ENCODE measurements around the gene TOP1. TPM values are rescaled to one million over a fixed set of nuclear protein-coding genes. Genes with fewer than 3 reads are reported as not detected.
"Not testable (repeated sequence)": the region's sequence is repeated elsewhere in the genome, so short reads cannot be mapped to it uniquely, and the experiment has no call there.

The TOP1 gene
- total RNA-seq, 1 experiment from 2014 or later, result 16.0 TPM

DNA sequence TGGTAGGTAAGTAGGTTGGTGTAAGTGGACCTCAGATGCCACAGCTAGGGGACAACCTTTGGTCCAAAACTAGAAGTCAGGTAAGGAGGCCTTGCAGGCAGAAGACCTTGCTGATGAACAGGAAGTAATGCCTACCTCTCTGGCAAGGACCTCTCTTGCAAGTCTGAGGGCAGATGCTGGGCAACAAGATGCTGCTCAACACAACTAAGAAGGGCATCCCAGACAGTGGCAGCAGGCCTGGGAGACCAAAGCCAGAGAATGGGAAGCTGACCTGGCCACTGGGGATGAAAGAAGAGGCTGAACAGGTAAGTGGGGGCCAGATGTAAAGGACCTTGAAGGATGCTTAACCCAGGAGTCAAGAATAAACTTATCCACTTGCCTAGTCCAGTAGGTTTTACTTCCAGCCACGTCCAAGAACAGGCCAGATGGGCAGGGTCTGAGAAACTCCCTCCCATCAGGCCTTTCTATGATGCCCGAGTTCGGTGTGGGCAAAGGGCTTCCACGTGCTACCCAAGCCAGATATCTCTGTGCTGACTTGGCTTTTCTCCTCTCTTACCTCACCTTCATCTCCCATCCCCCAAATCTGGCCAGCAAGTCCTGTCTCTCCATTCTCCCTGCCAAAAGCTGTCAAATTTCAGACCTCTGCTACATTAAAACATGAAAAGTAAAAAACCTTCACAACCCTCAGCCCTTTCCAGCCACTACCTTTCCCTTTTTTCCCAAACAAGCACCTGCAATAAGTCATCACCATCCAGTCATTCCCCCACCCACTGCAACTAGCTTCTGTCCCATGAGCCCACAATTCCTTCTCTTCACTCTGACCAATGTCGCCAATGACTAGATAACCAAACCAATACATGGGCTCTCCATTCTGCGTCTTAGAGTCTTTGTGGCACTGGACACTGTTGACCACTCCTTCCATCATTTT lies 97.2 kb downstream of the TOP1 start:
- Histone ChIP-seq H3K27me3 (ENCODE audit: control insufficient read depth, insufficient read depth, low read length) (no peaks in the 10 kb centered on the region), H3K4me3 (ENCODE audit: insufficient read depth, low read depth, low read length) (no peak overlapping the region), H3K36me3 (replicated peaks; ENCODE audit: control insufficient read depth, insufficient read depth, low read length) (peaks cover 29% of the 10 kb centered on the region)
- no peak for DNase-seq

DNA sequence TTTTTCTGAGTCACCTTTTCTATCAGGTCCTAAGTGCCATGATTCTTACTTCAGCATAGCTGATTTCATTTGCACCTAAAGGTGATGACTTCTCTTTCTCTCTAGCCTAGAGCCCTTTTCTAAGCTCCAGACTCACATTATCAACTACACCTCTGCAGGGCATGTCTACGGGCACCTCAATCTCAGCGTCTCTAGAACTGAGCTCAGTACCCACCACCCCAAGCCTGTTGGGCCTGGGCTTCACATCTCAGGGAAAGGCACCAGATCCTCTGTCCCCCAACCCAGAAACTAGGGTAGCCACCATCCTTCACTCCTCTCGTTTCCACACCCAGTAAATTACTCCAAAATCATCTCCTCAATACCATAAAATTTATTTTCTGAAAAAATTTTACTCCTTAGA lies 98.1 kb downstream of the TOP1 start:
- peaks cover 20% of the 10 kb centered on the region for H3K36me3 ChIP-seq (replicated peaks; ENCODE audit: control insufficient read depth, insufficient read depth, low read length)
- H3K27me3 ChIP-seq (ENCODE audit: control insufficient read depth, insufficient read depth, low read length), result no peaks in the 10 kb centered on the region
- no peak overlapping the region for H3K4me3 ChIP-seq (ENCODE audit: insufficient read depth, low read depth, low read length)
- no peak for DNase-seq

DNA sequence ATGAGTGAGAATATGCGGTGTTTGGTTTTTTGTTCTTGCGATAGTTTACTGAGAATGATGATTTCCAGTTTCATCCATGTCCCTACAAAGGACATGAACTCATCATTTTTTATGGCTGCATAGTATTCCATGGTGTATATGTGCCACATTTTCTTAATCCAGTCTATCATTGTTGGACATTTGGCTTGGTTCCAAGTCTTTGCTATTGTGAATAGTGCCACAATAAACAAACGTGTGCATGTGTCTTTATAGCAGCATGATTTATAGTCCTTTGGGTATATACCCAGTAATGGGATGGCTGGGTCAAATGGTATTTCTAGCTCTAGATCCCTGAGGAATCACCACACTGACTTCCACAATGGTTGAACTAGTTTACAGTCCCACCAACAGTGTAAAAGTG lies 99.7 kb downstream of the TOP1 start:
- not testable (repeated sequence) for H3K36me3 ChIP-seq (replicated peaks; ENCODE audit: control insufficient read depth, insufficient read depth, low read length); DNase-seq; H3K27me3 ChIP-seq (ENCODE audit: control insufficient read depth, insufficient read depth, low read length); H3K4me3 ChIP-seq (ENCODE audit: insufficient read depth, low read depth, low read length)

DNA sequence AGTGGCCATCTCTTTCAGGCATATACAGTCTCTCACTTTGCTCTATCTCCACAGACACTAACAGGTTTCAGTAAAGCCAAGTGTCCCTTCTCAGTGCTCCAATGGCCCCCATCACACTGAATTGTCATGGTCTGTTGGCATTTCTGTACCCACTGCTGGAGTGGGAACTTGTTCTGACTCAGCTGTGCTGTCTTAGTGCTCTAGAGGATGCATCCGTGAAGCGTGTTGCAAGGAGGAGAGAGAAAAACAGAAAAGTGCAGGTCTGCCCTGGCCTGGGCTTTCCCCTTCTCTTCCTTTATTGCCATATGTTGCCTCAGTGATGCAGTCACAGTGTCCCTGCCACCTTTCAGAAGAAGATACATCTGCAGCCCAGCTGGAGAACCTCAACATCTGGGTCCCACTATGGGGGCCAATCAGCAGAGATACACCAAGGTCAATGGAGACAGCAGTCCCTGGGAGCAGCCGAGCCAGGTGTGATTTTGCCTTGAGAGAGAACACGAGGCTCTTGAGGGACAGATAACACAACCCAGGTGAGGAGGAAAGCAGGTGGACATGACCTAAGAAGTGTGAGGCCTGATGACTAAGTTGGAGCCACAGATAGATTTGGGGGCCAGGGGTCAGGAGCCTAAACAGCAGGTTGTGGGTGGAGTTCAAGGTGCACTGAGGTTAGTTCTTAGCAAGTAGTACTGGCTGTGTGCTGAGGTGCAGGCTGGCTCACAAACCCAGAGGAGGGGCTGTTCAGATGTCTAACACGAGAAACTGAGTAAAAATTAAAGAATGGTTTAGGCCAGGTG lies 103.2 kb downstream of the TOP1 start:
- Histone ChIP-seq H3K36me3 (replicated peaks; ENCODE audit: control insufficient read depth, insufficient read depth, low read length) (no peaks in the 10 kb centered on the region), H3K4me3 (ENCODE audit: insufficient read depth, low read depth, low read length) (no peak overlapping the region), H3K27me3 (ENCODE audit: control insufficient read depth, insufficient read depth, low read length) (no peaks in the 10 kb centered on the region)
- DNase-seq, result no peak

DNA sequence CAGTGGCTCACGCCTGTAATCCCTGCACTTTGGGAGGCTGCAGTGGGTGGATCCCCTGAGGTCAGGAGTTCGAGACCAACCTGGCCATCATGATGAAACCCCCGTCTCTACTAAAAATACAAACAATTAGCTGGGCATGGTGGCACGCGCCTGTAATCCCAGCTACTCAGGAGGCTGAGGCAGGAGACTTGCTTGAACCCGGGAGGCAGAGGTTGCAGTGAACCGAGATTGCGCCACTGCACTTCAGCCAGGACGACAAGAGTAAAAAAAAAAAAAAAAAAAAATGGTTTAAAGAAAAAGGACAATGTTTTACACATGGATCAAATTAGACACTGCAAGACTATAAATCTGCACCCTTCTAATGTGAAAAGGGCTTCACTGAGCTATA lies 103.8 kb downstream of the TOP1 start:
- not testable (repeated sequence) for DNase-seq; H3K4me3 ChIP-seq (ENCODE audit: insufficient read depth, low read depth, low read length)

DNA sequence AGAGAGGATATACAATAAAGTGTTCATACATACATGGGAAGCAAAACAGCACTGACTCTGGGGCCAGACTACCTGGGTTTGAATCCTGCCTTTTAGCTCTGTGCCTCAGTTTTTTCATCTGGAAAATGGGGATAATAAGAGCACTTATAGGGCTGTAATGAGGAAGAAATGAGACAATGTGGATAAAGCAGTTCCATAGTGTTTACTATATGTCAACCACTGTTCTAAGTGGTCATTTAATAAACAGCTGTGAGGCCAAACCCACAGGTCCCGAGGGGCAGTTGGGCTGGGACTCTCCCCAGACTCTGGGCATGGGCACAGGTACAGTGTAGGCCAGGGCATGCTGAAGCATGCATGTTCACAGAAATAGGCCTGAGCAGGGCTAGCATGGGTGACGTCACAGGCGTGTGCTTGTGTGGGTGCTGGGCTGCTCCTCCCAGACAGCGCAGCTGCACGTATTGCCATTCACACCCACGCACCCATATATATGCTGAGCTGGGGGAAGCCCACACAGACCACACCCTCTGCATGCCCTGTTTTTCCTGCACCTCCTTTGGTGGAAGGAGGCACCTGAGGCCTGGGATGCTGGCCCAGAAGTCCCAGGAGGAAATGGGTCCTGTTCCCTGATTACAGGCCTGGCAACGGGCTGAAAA lies 105.2 kb downstream of the TOP1 start:
- no peaks in the 10 kb centered on the region; the same call in 1 of the 2 replicates for H3K36me3 ChIP-seq (replicated peaks; ENCODE audit: control insufficient read depth, insufficient read depth, low read length)
- DNase-seq, result no peak
- H3K4me3 ChIP-seq (ENCODE audit: insufficient read depth, low read depth, low read length), result no peak overlapping the region
- no peaks in the 10 kb centered on the region for H3K27me3 ChIP-seq (ENCODE audit: control insufficient read depth, insufficient read depth, low read length)

More for the DNA sequence above, 103.8 kb downstream of the TOP1 start:
- H3K36me3 ChIP-seq (replicated peaks; ENCODE audit: control insufficient read depth, insufficient read depth, low read length); H3K27me3 ChIP-seq (ENCODE audit: control insufficient read depth, insufficient read depth, low read length): not testable (repeated sequence)

DNA sequence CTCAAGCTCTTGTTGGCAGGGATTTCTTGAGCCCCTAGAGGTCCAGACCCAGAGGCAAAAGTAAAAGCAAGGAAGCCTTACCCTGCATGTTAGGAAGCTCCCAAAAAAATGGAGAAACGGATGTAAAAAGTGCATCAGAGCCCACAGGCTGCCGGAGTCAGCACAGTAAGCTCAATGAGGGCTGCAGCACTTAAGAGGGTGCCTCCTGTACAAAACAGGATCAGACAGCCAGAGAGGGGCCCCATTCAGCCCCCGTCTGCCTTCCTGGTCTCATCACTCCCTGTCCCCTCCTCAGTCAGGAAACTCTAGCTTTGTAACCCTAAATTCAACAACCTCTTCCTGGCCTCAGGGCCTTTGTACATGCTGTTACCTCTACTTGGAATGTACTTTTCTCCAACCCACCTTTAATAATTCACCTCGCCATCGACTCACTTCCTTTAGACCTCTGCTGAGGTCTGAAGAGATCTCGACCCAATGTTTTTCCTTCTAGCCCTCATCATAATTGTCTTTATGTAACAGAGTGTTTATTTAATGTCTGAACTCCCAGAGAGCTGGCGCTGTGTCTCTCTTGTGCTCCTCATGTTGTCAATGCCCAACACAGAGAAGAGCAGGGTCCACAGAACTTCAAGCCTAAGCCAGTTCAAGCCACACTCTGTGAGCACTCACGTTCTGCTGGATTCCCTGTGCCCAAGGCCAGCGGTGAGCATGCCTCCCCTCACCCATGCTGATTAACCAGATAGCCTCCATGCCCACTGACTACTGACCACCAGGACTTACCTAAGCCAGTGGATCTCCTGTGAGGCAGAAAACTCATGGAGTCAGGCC lies 106.0 kb downstream of the TOP1 start:
- H3K27me3 ChIP-seq (ENCODE audit: control insufficient read depth, insufficient read depth, low read length), result no peaks in the 10 kb centered on the region
- H3K36me3 ChIP-seq (replicated peaks; ENCODE audit: control insufficient read depth, insufficient read depth, low read length), result peaks cover 2% of the 10 kb centered on the region
- no peak overlapping the region for H3K4me3 ChIP-seq (ENCODE audit: insufficient read depth, low read depth, low read length)
- no peak for DNase-seq

DNA sequence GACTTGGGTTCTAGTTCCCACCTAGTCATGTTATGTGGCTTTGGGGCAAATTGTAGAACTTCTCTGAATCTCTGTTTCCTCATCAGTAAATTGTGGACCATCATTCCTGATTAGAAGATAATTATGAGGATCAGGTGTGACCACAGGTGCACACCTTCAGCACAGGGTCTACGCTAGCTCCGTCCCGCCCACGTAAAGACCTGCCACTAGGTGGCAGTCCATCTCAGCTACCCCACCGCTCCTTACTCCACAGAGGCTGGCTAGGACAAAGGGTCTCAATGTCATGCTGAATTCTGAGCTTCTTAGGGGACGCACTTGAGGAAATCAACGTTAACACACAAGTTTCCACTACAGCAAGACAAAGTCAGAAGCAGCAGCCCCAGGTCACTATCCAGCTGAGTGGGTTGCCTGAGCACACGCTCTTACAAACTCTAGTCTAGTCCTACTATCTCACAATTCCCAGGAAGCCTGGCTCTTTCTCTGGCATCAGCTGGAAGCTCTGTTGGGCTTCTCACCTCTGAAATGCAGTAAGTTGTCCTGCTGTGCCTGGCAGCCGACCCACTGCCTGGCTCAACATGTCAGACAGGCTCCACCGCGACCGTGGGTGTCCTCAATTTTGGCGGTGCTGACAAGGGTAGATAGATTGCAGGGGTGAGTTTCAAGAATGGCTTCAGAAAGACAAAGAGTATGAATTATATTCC lies 106.7 kb downstream of the TOP1 start:
- no peaks in the 10 kb centered on the region for H3K27me3 ChIP-seq (ENCODE audit: control insufficient read depth, insufficient read depth, low read length)
- peaks cover 2% of the 10 kb centered on the region for H3K36me3 ChIP-seq (replicated peaks; ENCODE audit: control insufficient read depth, insufficient read depth, low read length)
- DNase-seq, result peak; percentile 84
- H3K4me3 ChIP-seq (ENCODE audit: insufficient read depth, low read depth, low read length), result no peak overlapping the region

DNA sequence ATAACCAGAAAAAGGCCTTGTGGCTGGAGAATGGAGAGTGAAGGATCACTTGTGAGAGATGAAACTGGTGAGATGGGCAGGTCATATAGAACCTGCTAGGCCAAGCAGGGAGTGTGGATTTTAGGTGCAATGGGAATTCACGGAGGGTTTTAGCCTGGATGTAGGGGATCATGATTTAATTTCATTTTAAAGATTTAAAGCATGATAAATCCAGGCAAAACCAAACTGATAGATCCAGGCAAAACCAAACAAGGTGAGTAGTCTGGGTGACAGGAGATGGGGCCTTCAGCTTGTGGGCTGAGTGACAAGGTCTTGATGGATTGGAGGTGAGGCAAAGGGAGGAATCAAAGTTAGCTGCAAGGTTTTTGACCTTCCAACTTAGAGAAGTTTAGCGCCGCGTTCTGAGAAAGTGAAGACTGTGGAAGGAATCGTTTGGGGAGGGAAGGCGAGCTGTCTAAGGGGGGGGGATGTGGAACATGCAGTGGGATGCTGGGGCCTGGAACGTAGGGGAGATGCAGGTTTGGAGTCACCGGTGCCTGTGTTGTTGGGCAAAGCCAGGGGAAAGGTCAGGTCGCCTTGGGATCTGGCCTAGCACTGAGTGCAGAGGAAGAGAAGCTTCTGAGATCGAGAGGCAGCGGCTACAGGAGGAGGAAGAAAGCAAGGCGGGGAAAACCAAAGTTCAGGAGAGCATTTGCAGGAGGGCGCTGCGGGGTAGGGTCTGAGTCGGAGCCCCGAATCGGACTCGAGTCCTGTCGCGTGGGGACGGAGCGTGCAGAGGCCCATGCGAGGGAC lies 107.5 kb downstream of the TOP1 start:
- no peak for DNase-seq
- Histone ChIP-seq H3K27me3 (ENCODE audit: control insufficient read depth, insufficient read depth, low read length) (no peaks in the 10 kb centered on the region), H3K4me3 (ENCODE audit: insufficient read depth, low read depth, low read length) (peak overlapping the region; percentile 81), H3K36me3 (replicated peaks; ENCODE audit: control insufficient read depth, insufficient read depth, low read length) (peaks cover 4% of the 10 kb centered on the region)

DNA sequence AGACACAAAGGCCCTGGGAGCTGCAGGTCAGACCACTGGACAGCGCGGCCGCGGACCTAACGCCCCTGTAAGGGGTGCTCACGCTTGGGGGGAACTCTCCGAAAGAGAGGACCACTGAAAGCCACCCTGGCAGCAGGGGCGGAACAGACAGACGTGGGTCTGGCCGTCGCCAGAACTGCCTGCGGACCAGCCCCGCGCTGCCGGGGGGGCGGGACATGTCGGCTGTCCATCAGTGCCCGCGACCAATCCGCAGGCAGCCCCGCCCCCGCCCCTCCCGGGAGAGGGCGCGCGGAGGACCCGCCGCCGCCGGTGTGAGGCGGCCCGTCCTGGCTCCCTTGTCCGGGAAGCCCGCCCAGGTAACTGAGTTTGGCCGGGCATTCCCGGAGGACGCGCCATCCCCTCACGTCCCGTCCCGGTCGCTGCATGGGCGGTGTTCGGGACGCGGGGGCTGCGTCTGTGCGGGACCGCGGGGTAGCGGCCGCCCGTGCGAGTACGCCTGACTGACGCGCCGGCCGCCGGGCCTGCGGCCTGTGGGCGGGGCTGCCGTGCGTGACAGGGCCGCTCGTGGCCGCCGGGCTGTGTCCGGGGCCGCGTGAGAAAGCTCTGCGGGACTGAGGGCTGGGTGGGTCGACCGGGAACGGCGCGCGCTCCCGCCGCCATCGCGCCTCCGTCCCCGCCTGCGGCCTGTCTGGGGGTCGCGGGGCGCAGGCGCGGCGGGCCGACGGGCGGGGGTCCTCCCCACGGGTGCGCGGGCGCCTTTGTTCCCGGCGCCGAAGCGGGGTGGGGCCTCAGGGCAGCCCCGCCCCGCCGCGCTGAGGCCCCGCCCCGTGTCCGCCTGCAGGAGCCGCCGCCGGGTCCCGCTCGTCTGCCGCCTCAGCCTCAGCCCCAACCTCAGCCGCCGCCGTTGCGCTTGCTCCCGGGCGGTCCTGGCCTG lies 108.3 kb downstream of the TOP1 start, which contains the start of gene PLCG1:
Gene PLCG1 (plus strand): TSS at position 864 of the 934 bp plus-strand sequence. CDS start 99 bp downstream, outside the sequence.
- DNase-seq, result peak; percentile 99
- Histone ChIP-seq H3K27me3 (ENCODE audit: control insufficient read depth, insufficient read depth, low read length) (no peaks in the 10 kb centered on the region), H3K36me3 (replicated peaks; ENCODE audit: control insufficient read depth, insufficient read depth, low read length) (peaks cover 4% of the 10 kb centered on the region), H3K4me3 (ENCODE audit: insufficient read depth, low read depth, low read length) (peak within 1 kb of the TSS; percentile 85)

DNA sequence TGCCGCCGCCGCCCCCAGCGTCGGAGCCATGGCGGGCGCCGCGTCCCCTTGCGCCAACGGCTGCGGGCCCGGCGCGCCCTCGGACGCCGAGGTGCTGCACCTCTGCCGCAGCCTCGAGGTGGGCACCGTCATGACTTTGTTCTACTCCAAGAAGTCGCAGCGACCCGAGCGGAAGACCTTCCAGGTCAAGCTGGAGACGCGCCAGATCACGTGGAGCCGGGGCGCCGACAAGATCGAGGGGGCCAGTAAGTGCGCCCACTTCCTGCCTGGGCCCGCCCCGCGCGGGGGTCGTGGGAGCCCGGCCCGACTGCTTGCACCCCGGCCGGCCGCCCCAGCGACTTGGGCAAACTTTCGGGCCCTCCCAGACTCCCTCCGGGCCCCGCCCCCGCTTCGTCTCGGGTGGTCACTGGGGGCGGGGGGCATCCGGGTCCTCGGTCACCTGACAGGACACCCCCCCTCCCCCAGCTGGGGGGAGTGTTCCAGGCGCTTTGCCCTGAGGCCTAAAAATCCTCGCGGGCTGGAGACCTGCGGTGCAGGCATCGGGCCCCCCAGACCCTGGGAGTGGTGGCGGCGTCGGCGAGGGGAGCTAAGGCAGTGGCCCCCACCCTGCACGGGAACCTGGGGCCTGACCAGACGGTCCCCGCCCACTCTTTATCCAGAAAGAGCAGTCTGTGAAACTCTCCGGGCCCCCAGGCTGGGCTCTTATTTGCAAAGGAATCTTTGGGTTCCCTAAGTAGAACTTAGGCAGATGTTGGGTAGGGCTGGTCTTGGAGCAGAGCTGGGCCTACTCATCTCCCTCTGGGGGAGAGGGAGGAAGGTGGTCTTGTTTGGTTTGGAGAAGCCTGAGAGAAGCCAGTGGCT lies 109.2 kb downstream of the TOP1 start:
- Histone ChIP-seq H3K4me3 (ENCODE audit: insufficient read depth, low read depth, low read length) (peak overlapping the region; percentile 85), H3K27me3 (ENCODE audit: control insufficient read depth, insufficient read depth, low read length) (no peaks in the 10 kb centered on the region), H3K36me3 (replicated peaks; ENCODE audit: control insufficient read depth, insufficient read depth, low read length) (peaks cover 4% of the 10 kb centered on the region)
- peak; percentile 98 for DNase-seq

Data from H7 (cell line).